Vagina (tissue), 2 donors: Measurements from ENCODE around the gene GSC2. TPM values are rescaled to one million over a fixed set of nuclear protein-coding genes. Genes with fewer than 3 reads are reported as not detected.

ENCODE experiments used
- DNase-seq, 2 donors: peaks; one replicate each; pipeline ENCODE4 v3.0.0-alpha.2; 2017; ENCODE audit errors: extremely low spot score in 2 of 2
- H3K27ac ChIP-seq: fragments of 200-600 bp; sonication (generic); one replicate; pipeline ENCODE4 v1.5.1; 2019
- H3K27me3 ChIP-seq: fragments of 200-600 bp; sonication (generic); one replicate; pipeline ENCODE4 v1.5.1; 2019
- H3K36me3 ChIP-seq, 2 donors: fragments of 200-600 bp; sonication (generic); one replicate each; pipeline ENCODE4 v1.5.1; 2017 to 2019
- H3K4me1 ChIP-seq: fragments of 200-600 bp; sonication (generic); one replicate; pipeline ENCODE4 v1.5.1; 2019
- H3K4me3 ChIP-seq, 2 donors: fragments of 200-600 bp; sonication (generic); 1 replicate in 1 of 2; 2 replicates in 1 of 2; pipeline ENCODE4 v1.5.1; 2016 to 2019
- H3K9me3 ChIP-seq: fragments of 200-600 bp; sonication (generic); one replicate; pipeline ENCODE4 v1.5.1; 2019
- CTCF ChIP-seq, 3 experiments: fragments of 450-650 bp in 2 of 3; fragments of 200-600 bp in 1 of 3; sonication (generic) in 1 of 3; IDR thresholded peaks; one replicate each; pipeline ENCODE4 v1.5.1; 2017 to 2019; ENCODE audit warnings: antibody characterized with exemption in 3 of 3, mild to moderate bottlenecking in 2 of 3, moderate library complexity in 2 of 3
- POLR2A ChIP-seq, 2 donors: fragments of 450-650 bp; IDR thresholded peaks; one replicate each; pipeline ENCODE4 v1.6.1; 2017; ENCODE audit warnings: antibody characterized with exemption in 2 of 2, mild to moderate bottlenecking in 2 of 2, moderate library complexity in 2 of 2
- POLR2AphosphoS5 ChIP-seq, 2 donors: sonication (generic); formaldehyde crosslinking; IDR thresholded peaks; one replicate each; pipeline ENCODE4 v1.9.0; 2017; ENCODE audit warnings: antibody characterized with exemption in 2 of 2, mild to moderate bottlenecking in 2 of 2, low read depth in 1 of 2; ENCODE audit not compliant: insufficient read depth in 1 of 2
- intact Hi-C: fragments of 100-400 bp; cut with DNase I; formaldehyde crosslinking; loops from one replicate; pipeline ENCODE4 v1.15.1; 2023
- total RNA-seq: library from RNA; depleted of rRNA; stranded (reverse); fragments of >200 nt; gene quantifications from one replicate; pipeline ENCODE4 v1.2.3, GENCODE V29; 2016

GSC2 gene
- total RNA-seq, 1 donor from 2014 or later, result not detected

GRCh38 chr22:19108807-19109197, 41.3 kb downstream of the GSC2 start:
- H3K4me3 ChIP-seq, result no peak overlapping the region
- H3K27me3 ChIP-seq, result no peaks in the 10 kb centered on the region
- peaks cover 77% of the 10 kb centered on the region for H3K4me1 ChIP-seq
- DNase-seq, result no peak
- intact Hi-C loops, result no loop called here
- no peaks in the 10 kb centered on the region for H3K9me3 ChIP-seq
- H3K36me3 ChIP-seq, result no peaks in the 10 kb centered on the region
- TF ChIP-seq CTCF (IDR thresholded peaks at IDR 0.05), result no peak
- H3K27ac ChIP-seq, result peak overlapping the region; percentile 63

- Histone ChIP-seq H3K4me1 (peaks cover 71% of the 10 kb centered on the region), H3K27ac (no peak overlapping the region), H3K4me3 (no peak overlapping the region), H3K9me3 (no peaks in the 10 kb centered on the region), H3K36me3 (no peaks in the 10 kb centered on the region), H3K27me3 (no peaks in the 10 kb centered on the region)
- intact Hi-C loops, result no loop called here
- no peak for DNase-seq
- TF ChIP-seq CTCF (IDR thresholded peaks at IDR 0.05), result no peak
- TF ChIP-seq POLR2A (IDR thresholded peaks at IDR 0.05), result no peak
- no peak for TF ChIP-seq POLR2AphosphoS5 (IDR thresholded peaks at IDR 0.05; ENCODE audit: insufficient read depth in 1 of 2, low read depth in 1 of 2)
Observed at GRCh38 chr22:19107730-19108074, 42.4 kb downstream of the GSC2 start.

GRCh38 chr22:19106886-19107729, 43.0 kb downstream of the GSC2 start:
- Histone ChIP-seq H3K4me1 (peaks cover 66% of the 10 kb centered on the region), H3K9me3 (no peaks in the 10 kb centered on the region), H3K36me3 (no peaks in the 10 kb centered on the region), H3K4me3 (no peak overlapping the region), H3K27me3 (no peaks in the 10 kb centered on the region), H3K27ac (no peak overlapping the region)
- no peak for TF ChIP-seq CTCF (IDR thresholded peaks at IDR 0.05)
- TF ChIP-seq POLR2AphosphoS5 (IDR thresholded peaks at IDR 0.05; ENCODE audit: insufficient read depth in 1 of 2, low read depth in 1 of 2), result no peak
- TF ChIP-seq POLR2A (IDR thresholded peaks at IDR 0.05), result no peak
- DNase-seq, result no peak
- intact Hi-C loops, result no loop called here

GRCh38 chr22:19105867-19106802, 44.0 kb downstream of the GSC2 start:
- no peak overlapping the region for H3K27ac ChIP-seq
- TF ChIP-seq CTCF (IDR thresholded peaks at IDR 0.05) (no peak), POLR2AphosphoS5 (IDR thresholded peaks at IDR 0.05; ENCODE audit: insufficient read depth in 1 of 2, low read depth in 1 of 2) (no peak), POLR2A (IDR thresholded peaks at IDR 0.05) (no peak)
- intact Hi-C loops, result no loop called here
- H3K4me3 ChIP-seq, result no peak overlapping the region
- no peak for DNase-seq
- no peaks in the 10 kb centered on the region for H3K27me3 ChIP-seq
- no peaks in the 10 kb centered on the region for H3K36me3 ChIP-seq
- H3K4me1 ChIP-seq, result peaks cover 66% of the 10 kb centered on the region
- H3K9me3 ChIP-seq, result no peaks in the 10 kb centered on the region
